Measurements from ENCODE around the gene SLC10A4. TPM values are rescaled to one million over a fixed set of nuclear protein-coding genes. Genes with fewer than 3 reads are reported as not detected.

The SLC10A4 gene
- total RNA-seq, 1 experiment from 2014 or later: not detected

DNA sequence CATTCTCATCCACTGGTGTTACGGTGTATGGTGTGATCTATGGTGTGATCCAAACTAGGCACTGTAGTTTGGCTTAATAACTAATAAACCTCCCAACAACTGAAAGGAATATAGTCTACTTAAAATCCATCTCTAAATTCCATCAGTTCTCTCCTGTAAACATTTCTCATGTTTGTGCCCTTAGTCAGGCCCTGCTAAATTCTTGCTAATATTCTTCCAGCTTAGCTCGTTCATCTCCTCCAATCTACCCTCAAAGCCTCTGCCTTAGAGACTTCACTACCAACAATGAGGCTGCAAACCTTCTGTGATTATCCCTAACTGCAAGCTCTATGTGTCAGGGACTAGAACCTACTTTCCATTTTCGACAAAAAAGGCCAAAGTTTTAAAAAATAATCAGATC, 35.0 kb downstream of the SLC10A4 start:
- in situ Hi-C loops (cut with HindIII; ENCODE audit: low pct_unique_long_range_greater_than_20kb, low sequenced_read_pairs): no loop called here
- no peak for DNase-seq (ENCODE audit: low read depth, low spot score)

- in situ Hi-C loops (cut with HindIII; ENCODE audit: low pct_unique_long_range_greater_than_20kb, low sequenced_read_pairs): no loop called here
- DNase-seq (ENCODE audit: low read depth, low spot score): no peak
These were observed 43.3 kb downstream of the SLC10A4 start for GRCh38 chr4:48526406-48526805.

- no peak for DNase-seq (ENCODE audit: low read depth, low spot score)
- in situ Hi-C loops (cut with HindIII; ENCODE audit: low pct_unique_long_range_greater_than_20kb, low sequenced_read_pairs): no loop called here
These were observed 55.2 kb downstream of the SLC10A4 start for GRCh38 chr4:48538358-48538757.

Other genes with a start within 250 kb of the SLC10A4 start
- 2.2 and 2.9 TPM in 2 replicates for gene TEC, start 213.5 kb upstream of the SLC10A4 start, total RNA-seq (2014; rRNA removed; shearing (Covaris generic))
- gene SLAIN2, start 141.8 kb upstream of the SLC10A4 start, total RNA-seq (2014; rRNA removed; shearing (Covaris generic)): 22.0 and 36.6 TPM in 2 replicates
- gene ZAR1, start 6.9 kb downstream of the SLC10A4 start, total RNA-seq (2014; rRNA removed; shearing (Covaris generic)): not detected in 2 replicates

Data from SK-MEL-5 (cell line).